NB4 (cell line): ENCODE results near the gene OSBPL8.

Experiments
- MYC ChIP-seq: IDR thresholded peaks from 2 replicates; pipeline ENCODE4 v1.6.1; 2011; ENCODE audit warnings: low read depth, low read length
- POLR2A ChIP-seq: IDR thresholded peaks from 2 replicates; pipeline ENCODE4 v1.6.1; 2011; ENCODE audit warnings: mild to moderate bottlenecking; ENCODE audit not compliant: insufficient read length; ENCODE audit errors: extremely low read depth
- TF ChIP-seq, protein P1 (sequence below): IDR thresholded peaks from one replicate; pipeline ENCODE4 v1.5.1; 2012; ENCODE audit warnings: low read depth, low read length
- TF ChIP-seq, protein P2 (sequence below): IDR thresholded peaks from 2 replicates; pipeline ENCODE4 v1.6.1; 2011; ENCODE audit warnings: low read depth, low read length

DNA sequence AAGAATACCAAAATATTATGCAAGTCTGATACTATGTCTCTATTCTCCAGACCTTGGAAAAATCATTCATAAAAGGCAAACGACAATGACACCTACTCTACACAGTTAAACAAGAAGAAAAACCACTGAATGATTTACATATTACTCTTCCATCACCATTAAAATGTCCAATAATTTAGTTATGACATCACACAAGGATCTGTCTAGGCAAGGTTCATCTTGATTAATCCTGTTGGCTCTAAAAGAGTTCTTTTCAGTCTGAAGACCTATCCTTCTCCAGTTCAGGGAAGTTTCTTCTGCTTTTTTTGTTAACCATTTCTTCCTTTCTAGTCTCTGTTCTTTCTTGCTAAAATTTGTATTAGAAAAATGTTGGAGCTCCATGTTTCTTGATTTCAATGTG, 64.0 kb downstream of the OSBPL8 start:
- TF ChIP-seq, protein P1, sequence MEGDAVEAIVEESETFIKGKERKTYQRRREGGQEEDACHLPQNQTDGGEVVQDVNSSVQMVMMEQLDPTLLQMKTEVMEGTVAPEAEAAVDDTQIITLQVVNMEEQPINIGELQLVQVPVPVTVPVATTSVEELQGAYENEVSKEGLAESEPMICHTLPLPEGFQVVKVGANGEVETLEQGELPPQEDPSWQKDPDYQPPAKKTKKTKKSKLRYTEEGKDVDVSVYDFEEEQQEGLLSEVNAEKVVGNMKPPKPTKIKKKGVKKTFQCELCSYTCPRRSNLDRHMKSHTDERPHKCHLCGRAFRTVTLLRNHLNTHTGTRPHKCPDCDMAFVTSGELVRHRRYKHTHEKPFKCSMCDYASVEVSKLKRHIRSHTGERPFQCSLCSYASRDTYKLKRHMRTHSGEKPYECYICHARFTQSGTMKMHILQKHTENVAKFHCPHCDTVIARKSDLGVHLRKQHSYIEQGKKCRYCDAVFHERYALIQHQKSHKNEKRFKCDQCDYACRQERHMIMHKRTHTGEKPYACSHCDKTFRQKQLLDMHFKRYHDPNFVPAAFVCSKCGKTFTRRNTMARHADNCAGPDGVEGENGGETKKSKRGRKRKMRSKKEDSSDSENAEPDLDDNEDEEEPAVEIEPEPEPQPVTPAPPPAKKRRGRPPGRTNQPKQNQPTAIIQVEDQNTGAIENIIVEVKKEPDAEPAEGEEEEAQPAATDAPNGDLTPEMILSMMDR: no peak
- TF ChIP-seq POLR2A (no peak), MYC (no peak)
- TF ChIP-seq, protein P2, sequence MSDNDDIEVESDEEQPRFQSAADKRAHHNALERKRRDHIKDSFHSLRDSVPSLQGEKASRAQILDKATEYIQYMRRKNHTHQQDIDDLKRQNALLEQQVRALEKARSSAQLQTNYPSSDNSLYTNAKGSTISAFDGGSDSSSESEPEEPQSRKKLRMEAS: no peak
